Retinal pigment epithelial cell (primary cell): Measurements from ENCODE around the gene PDE4B.
A peak's percentile ranks its signal among the peaks of the same experiment; 100 is the strongest.

Experiments used
- DNase-seq: peaks from one replicate; pipeline ENCODE4 v3.0.0-alpha.2; 2010; ENCODE audit warnings: low read depth
- H3K4me3 ChIP-seq: 2 replicates; pipeline ENCODE4 v1.5.1; 2011; ENCODE audit warnings: mild to moderate bottlenecking, low read length, control low read depth, moderate library complexity
- CTCF ChIP-seq: conservative IDR thresholded peaks from 2 replicates; pipeline ENCODE4 v1.5.1; 2011; ENCODE audit warnings: low read depth, low read length, control low read depth, inconsistent platforms

The PDE4B gene

GRCh38 chr1:66237722-66238479, 445.2 kb downstream of the PDE4B start:
- no peak overlapping the region for H3K4me3 ChIP-seq
- no peak for DNase-seq
- TF ChIP-seq CTCF, result no peak

GRCh38 chr1:66239834-66240233, 447.1 kb downstream of the PDE4B start:
- peak; percentile 20 for TF ChIP-seq CTCF
- DNase-seq, result no peak
- H3K4me3 ChIP-seq, result no peak overlapping the region

GRCh38 chr1:66240491-66241484, 448.1 kb downstream of the PDE4B start:
- no peak overlapping the region for H3K4me3 ChIP-seq
- no peak for DNase-seq
- TF ChIP-seq CTCF, result no peak

GRCh38 chr1:66242646-66243547, 450.2 kb downstream of the PDE4B start:
- peak; percentile 65 for DNase-seq
- no peak overlapping the region for H3K4me3 ChIP-seq
- TF ChIP-seq CTCF, result peak; percentile 100

- no peak for DNase-seq
- no peak overlapping the region for H3K4me3 ChIP-seq
- TF ChIP-seq CTCF, result no peak
Observed at GRCh38 chr1:66243548-66244130, 450.9 kb downstream of the PDE4B start.

GRCh38 chr1:66244429-66244828, 451.7 kb downstream of the PDE4B start:
- no peak overlapping the region for H3K4me3 ChIP-seq
- no peak for TF ChIP-seq CTCF
- no peak for DNase-seq
